GM23338 (cell line): ENCODE results near the gene RPLP2. TPM values are rescaled to one million over a fixed set of nuclear protein-coding genes. Genes with fewer than 3 reads are reported as not detected.

Source experiments
- ATAC-seq: fragments of 200-7000 bp; cut with Tn5 transposase; 3 replicates; pipeline ENCODE4 v1.9.1; 2020
- DNase-seq: peaks from one replicate; pipeline ENCODE4 v3.0.0-alpha.2; 2015; ENCODE audit warnings: low spot score
- H2AFZ ChIP-seq: fragments of 200-600 bp; sonication (generic); 2 replicates; pipeline ENCODE4 v1.8.0; 2016; ENCODE audit warnings: antibody characterized with exemption, mild to moderate bottlenecking, moderate library complexity
- H3F3A ChIP-seq: fragments of 200-600 bp; sonication (generic); replicated peaks from 2 replicates; pipeline ENCODE4 v1.8.0; 2017; ENCODE audit warnings: antibody characterized with exemption, mixed run types, low read depth
- H3K27ac ChIP-seq: fragments of 200-600 bp; sonication (generic); 2 replicates; pipeline ENCODE4 v1.6.1; 2016; ENCODE audit warnings: low read depth
- H3K27me3 ChIP-seq: fragments of 200-600 bp; sonication (generic); 2 replicates; pipeline ENCODE4 v1.8.0; 2016; ENCODE audit warnings: mild to moderate bottlenecking, mixed run types, moderate library complexity; ENCODE audit not compliant: insufficient read depth
- H3K36me3 ChIP-seq: fragments of 200-600 bp; sonication (generic); 2 replicates; pipeline ENCODE4 v1.8.0; 2016; ENCODE audit warnings: mild to moderate bottlenecking; ENCODE audit not compliant: insufficient read depth
- H3K4me1 ChIP-seq: fragments of 200-600 bp; sonication (generic); 2 replicates; pipeline ENCODE4 v1.8.0; 2016; ENCODE audit warnings: mild to moderate bottlenecking, moderate library complexity; ENCODE audit not compliant: insufficient read depth
- H3K4me2 ChIP-seq: fragments of 200-600 bp; sonication (generic); 2 replicates; pipeline ENCODE4 v1.7.1; 2017; ENCODE audit warnings: mixed run types
- H3K4me3 ChIP-seq: fragments of 200-600 bp; sonication (generic); 2 replicates; pipeline ENCODE4 v1.6.1; 2016; ENCODE audit warnings: mixed run types
- H3K79me2 ChIP-seq: fragments of 200-600 bp; sonication (generic); replicated peaks from 2 replicates; pipeline ENCODE4 v1.8.0; 2017; ENCODE audit warnings: mild to moderate bottlenecking; ENCODE audit not compliant: insufficient read depth
- H3K9me2 ChIP-seq: fragments of 200-600 bp; sonication (generic); 2 replicates; pipeline ENCODE4 v1.8.0; 2017; ENCODE audit not compliant: insufficient read depth
- H4K20me1 ChIP-seq: fragments of 200-600 bp; sonication (generic); replicated peaks from 2 replicates; pipeline ENCODE4 v1.8.0; 2017; ENCODE audit warnings: mild to moderate bottlenecking; ENCODE audit not compliant: insufficient read depth
- H3K27ac Mint-ChIP-seq: 2 replicates; pipeline ENCODE4 v1.8.0; 2020; ENCODE audit warnings: inconsistent platforms, mild to moderate bottlenecking, moderate library complexity, mixed read lengths
- H3K27me3 Mint-ChIP-seq: 3 replicates; pipeline ENCODE4 v1.8.0; 2022; ENCODE audit warnings: low read depth, mild to moderate bottlenecking, moderate library complexity, mixed read lengths, inconsistent platforms; ENCODE audit not compliant: insufficient read depth, poor library complexity
- H3K36me3 Mint-ChIP-seq: 3 replicates; pipeline ENCODE4 v1.8.0; 2021; ENCODE audit warnings: low read depth, mild to moderate bottlenecking, inconsistent platforms, moderate library complexity, mixed read lengths
- H3K4me1 Mint-ChIP-seq: 3 replicates; pipeline ENCODE4 v1.8.0; 2020; ENCODE audit warnings: mild to moderate bottlenecking, inconsistent platforms, mixed read lengths
- H3K4me3 Mint-ChIP-seq: 3 replicates; pipeline ENCODE4 v1.8.0; 2021; ENCODE audit warnings: moderate library complexity, mild to moderate bottlenecking, inconsistent platforms, mixed read lengths
- H3K9me3 Mint-ChIP-seq: 3 replicates; pipeline ENCODE4 v1.8.0; 2020; ENCODE audit warnings: moderate library complexity, mild to moderate bottlenecking, inconsistent platforms, mixed read lengths
- CREB1 ChIP-seq: fragments of 250-450 bp; sonication (Bioruptor Pico); IDR thresholded peaks from 2 replicates; pipeline ENCODE4 v1.5.0; 2020; ENCODE audit warnings: low read depth, mild to moderate bottlenecking, moderate library complexity
- EZH2 ChIP-seq: fragments of 200-600 bp; sonication (generic); IDR thresholded peaks from one replicate; pipeline ENCODE4 v1.8.0; 2017; ENCODE audit warnings: antibody characterized with exemption, mild to moderate bottlenecking, low read depth; ENCODE audit not compliant: unreplicated experiment
- EZH2phosphoT487 ChIP-seq: fragments of 200-600 bp; sonication (generic); IDR thresholded peaks from one replicate; pipeline ENCODE4 v1.8.1; 2018; ENCODE audit warnings: antibody characterized with exemption; ENCODE audit not compliant: unreplicated experiment
- NANOG ChIP-seq: IDR thresholded peaks from 2 replicates; pipeline ENCODE4 v1.6.1; 2016; ENCODE audit warnings: antibody characterized with exemption, borderline replicate concordance
- STAT1 ChIP-seq: IDR thresholded peaks from one replicate; pipeline ENCODE4 v1.6.1; 2016; ENCODE audit warnings: antibody characterized with exemption; ENCODE audit not compliant: unreplicated experiment
- ZNF114 ChIP-seq: fragments of 250-450 bp; sonication (Bioruptor Pico); IDR thresholded peaks from 2 replicates; pipeline ENCODE4 v1.5.0; 2020; ENCODE audit warnings: mild to moderate bottlenecking, moderate library complexity
- ZNF331 ChIP-seq: fragments of 250-450 bp; sonication (Bioruptor Pico); IDR thresholded peaks from 2 replicates; pipeline ENCODE4 v1.5.0; 2020; ENCODE audit warnings: low read depth, mild to moderate bottlenecking, moderate library complexity
- polyA plus RNA-seq: library from polyadenylated mRNA; unstranded; fragments of >200 nt; fragmentation: Nextera tagmentation; extraction: Ambion mirVana; gene quantifications from 2 replicates; pipeline ENCODE4 v1.2.1, GENCODE V29; 2016
- total RNA-seq: library from RNA; depleted of rRNA; stranded (reverse); fragments of >200 nt; shearing (Covaris generic); gene quantifications from 2 replicates; pipeline ENCODE4 v1.2.3, GENCODE V29; 2014
- TF ChIP-seq, protein P1 (sequence below), 2 experiments: fragments of 200-600 bp in 1 of 2; sonication (generic) in 1 of 2; conservative IDR thresholded peaks; 2 replicates each; pipeline versions ENCODE4 v1.5.1 to v1.6.1; 2016 to 2017; ENCODE audit warnings: antibody characterized with exemption in 2 of 2, low read depth in 2 of 2, mild to moderate bottlenecking in 2 of 2, moderate library complexity in 1 of 2
- TF ChIP-seq, protein P2 (sequence below): IDR thresholded peaks from one replicate; pipeline ENCODE4 v1.6.1; 2018; ENCODE audit warnings: antibody characterized with exemption; ENCODE audit not compliant: unreplicated experiment
- TF ChIP-seq, protein P3 (sequence below): IDR thresholded peaks from 2 replicates; pipeline ENCODE4 v1.6.1; 2016; ENCODE audit warnings: antibody characterized with exemption

The RPLP2 gene
- total and polyA plus RNA-seq, 2 experiments from 2014 or later: 518 to 1,782 TPM

DNA sequence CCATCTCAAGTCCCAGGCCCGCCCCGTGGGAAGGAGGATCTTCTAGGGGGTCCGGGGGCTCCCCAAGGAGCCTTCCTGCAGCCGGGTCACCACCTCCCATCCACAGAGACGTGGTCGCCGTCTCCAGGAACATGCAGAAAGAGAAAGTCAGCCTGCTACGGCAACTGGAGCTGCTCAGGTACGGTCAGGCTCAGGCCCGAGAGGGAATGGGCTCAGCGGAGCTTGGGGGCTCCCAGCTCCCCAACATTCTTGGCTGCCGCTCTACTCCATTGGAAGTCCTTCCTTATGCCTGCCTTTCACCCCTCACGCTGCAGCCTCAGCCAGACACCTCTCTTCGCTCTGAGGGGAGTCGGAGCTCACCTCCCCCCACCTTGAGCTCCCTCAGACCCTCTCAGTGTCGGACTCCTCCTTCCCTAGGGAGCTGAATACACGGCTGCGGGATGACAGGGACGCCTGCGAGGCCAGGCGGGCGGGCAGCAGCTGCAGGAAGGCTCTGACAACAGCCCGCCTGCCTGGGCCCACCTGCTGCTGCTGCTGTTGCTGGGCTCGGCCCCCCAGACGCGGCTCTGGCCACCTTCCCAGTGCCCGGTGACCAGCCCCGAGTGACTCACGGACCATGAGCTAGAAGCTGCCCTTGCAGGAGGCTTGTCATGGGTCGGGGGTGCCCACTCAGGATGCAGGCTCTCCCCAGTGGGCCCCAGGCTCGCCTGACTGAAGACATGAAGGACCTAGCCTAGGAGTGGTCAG is 21.5 kb downstream of the RPLP2 start (continued):
- TF ChIP-seq, protein P1, sequence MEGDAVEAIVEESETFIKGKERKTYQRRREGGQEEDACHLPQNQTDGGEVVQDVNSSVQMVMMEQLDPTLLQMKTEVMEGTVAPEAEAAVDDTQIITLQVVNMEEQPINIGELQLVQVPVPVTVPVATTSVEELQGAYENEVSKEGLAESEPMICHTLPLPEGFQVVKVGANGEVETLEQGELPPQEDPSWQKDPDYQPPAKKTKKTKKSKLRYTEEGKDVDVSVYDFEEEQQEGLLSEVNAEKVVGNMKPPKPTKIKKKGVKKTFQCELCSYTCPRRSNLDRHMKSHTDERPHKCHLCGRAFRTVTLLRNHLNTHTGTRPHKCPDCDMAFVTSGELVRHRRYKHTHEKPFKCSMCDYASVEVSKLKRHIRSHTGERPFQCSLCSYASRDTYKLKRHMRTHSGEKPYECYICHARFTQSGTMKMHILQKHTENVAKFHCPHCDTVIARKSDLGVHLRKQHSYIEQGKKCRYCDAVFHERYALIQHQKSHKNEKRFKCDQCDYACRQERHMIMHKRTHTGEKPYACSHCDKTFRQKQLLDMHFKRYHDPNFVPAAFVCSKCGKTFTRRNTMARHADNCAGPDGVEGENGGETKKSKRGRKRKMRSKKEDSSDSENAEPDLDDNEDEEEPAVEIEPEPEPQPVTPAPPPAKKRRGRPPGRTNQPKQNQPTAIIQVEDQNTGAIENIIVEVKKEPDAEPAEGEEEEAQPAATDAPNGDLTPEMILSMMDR (conservative IDR thresholded peaks at IDR 0.05; ENCODE audit: low read depth in 2 of 2): no peak
- no peak for TF ChIP-seq ZNF331 (CRISPR knock-in tag)
- no peak for TF ChIP-seq ZNF114 (CRISPR knock-in tag)
- TF ChIP-seq STAT1: no peak
- TF ChIP-seq EZH2phosphoT487: no peak
- TF ChIP-seq, protein P2, sequence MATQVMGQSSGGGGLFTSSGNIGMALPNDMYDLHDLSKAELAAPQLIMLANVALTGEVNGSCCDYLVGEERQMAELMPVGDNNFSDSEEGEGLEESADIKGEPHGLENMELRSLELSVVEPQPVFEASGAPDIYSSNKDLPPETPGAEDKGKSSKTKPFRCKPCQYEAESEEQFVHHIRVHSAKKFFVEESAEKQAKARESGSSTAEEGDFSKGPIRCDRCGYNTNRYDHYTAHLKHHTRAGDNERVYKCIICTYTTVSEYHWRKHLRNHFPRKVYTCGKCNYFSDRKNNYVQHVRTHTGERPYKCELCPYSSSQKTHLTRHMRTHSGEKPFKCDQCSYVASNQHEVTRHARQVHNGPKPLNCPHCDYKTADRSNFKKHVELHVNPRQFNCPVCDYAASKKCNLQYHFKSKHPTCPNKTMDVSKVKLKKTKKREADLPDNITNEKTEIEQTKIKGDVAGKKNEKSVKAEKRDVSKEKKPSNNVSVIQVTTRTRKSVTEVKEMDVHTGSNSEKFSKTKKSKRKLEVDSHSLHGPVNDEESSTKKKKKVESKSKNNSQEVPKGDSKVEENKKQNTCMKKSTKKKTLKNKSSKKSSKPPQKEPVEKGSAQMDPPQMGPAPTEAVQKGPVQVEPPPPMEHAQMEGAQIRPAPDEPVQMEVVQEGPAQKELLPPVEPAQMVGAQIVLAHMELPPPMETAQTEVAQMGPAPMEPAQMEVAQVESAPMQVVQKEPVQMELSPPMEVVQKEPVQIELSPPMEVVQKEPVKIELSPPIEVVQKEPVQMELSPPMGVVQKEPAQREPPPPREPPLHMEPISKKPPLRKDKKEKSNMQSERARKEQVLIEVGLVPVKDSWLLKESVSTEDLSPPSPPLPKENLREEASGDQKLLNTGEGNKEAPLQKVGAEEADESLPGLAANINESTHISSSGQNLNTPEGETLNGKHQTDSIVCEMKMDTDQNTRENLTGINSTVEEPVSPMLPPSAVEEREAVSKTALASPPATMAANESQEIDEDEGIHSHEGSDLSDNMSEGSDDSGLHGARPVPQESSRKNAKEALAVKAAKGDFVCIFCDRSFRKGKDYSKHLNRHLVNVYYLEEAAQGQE: no peak
- TF ChIP-seq NANOG: no peak
- TF ChIP-seq CREB1: no peak
- TF ChIP-seq, protein P3, sequence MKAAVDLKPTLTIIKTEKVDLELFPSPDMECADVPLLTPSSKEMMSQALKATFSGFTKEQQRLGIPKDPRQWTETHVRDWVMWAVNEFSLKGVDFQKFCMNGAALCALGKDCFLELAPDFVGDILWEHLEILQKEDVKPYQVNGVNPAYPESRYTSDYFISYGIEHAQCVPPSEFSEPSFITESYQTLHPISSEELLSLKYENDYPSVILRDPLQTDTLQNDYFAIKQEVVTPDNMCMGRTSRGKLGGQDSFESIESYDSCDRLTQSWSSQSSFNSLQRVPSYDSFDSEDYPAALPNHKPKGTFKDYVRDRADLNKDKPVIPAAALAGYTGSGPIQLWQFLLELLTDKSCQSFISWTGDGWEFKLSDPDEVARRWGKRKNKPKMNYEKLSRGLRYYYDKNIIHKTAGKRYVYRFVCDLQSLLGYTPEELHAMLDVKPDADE: no peak
- no peak for TF ChIP-seq EZH2

DNA sequence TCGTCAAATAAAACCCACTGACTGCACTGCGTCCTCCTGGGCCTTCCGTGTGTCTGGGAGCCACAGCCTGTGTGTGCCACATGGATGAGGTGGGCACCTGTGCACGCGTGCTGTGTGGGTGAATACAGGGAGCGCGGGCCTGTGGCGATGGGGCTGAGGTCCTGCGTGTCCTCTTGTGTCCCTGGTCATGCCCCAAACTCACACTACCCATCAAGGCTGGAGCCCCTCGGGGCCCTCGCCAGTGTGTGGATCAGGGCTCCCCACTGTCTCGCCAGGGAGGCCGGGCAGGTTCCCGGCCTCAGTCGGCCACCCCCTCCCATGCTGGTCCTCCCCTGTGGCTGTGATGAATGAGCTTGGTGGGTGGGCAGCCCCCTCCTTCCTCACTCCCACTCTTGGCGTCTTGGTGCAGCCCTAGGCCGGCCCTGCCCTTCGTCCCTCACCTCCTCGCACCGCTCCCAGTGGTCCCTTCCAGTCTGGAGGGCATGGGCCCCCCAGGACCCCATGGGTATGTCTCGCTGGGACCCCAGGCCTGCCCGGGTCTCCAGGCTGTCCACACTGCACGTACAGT is 22.3 kb downstream of the RPLP2 start:
- Histone ChIP-seq H3K27ac (no peak overlapping the region), H2AFZ (no peak overlapping the region), H3K79me2 (0 out of 2 replicates have a peak, but pooled peaks cover 5% of the 10 kb centered on the region), H3K27me3 (peaks cover 28% of the 10 kb centered on the region), H3K4me2 (peak overlapping the region; percentile 98), H3F3A (peaks cover 26% of the 10 kb centered on the region), H3K4me3 (peak overlapping the region; percentile 89), H3K36me3 (no peaks in the 10 kb centered on the region), H4K20me1 (peaks cover 10% of the 10 kb centered on the region; the same call in 1 of the 2 replicates), H3K9me2 (no peaks in the 10 kb centered on the region), H3K4me1 (peaks cover 34% of the 10 kb centered on the region)
- Mint-ChIP-seq H3K4me1 (peaks cover 43% of the 10 kb centered on the region), H3K27me3 (peaks cover 59% of the 10 kb centered on the region), H3K27ac (no peak overlapping the region), H3K4me3 (peak overlapping the region; percentile 70), H3K9me3 (no peaks in the 10 kb centered on the region; the same call in 2 of the 3 replicates), H3K36me3 (no peaks in the 10 kb centered on the region)
- TF ChIP-seq EZH2: peak; percentile 24
- TF ChIP-seq, protein P1 (conservative IDR thresholded peaks at IDR 0.05; ENCODE audit: low read depth in 2 of 2): no peak
- DNase-seq (no peak), ATAC-seq (no peak)
